ENCODE results near the gene PPP6R3. TPM values are rescaled to one million over a fixed set of nuclear protein-coding genes. Genes with fewer than 3 reads are reported as not detected.

The PPP6R3 gene
- total and polyA plus RNA-seq, 10 of the 15 experiments (the other 5 are each of a cell fraction or from before 2014, with no cell fraction given): 12.4 to 123 (median 74.1) TPM

GRCh38 chr11:68436985-68437926, 23.3 kb upstream of the PPP6R3 start:
- H3K4me1 ChIP-seq (ENCODE audit: control insufficient read depth, insufficient read depth, low read length): peaks cover 5% of the 10 kb centered on the region; the same call in 1 of the 2 replicates
- no peak for FAIRE-seq
- no TSS peak for BruUV-seq (replicated peaks)
- no peaks in the 10 kb centered on the region for H3K9me3 ChIP-seq (replicated peaks; ENCODE audit: control insufficient read depth, insufficient read depth, low read length)
- ChIA-PET CTCF (no interaction called here), RAD21 (ENCODE audit: unreplicated experiment) (no interaction called here), POLR2A (no interaction called here), SMC1A (ENCODE audit: uncharacterized antibody, unreplicated experiment) (no interaction called here)
- no peak overlapping the region for H3K4me2 ChIP-seq (ENCODE audit: control insufficient read depth, insufficient read depth)
- H2AFZ ChIP-seq (ENCODE audit: control insufficient read depth, low read depth, low read length): no peak overlapping the region
- in situ Hi-C loops (cut with MboI): no loop called here
- peaks cover 0 to 12% of the 10 kb centered on the region in 2 experiments; a peak in 3 of 4 replicates for H3K36me3 ChIP-seq (ENCODE audit: control insufficient read depth in 2 of 2, insufficient read depth in 2 of 2, low read length in 1 of 2)
- H3K79me2 ChIP-seq (ENCODE audit: control insufficient read depth, insufficient read depth, low read length): no peaks in the 10 kb centered on the region
- no peaks in the 10 kb centered on the region for H3K27me3 ChIP-seq (replicated peaks in 1 of 2; ENCODE audit: control insufficient read depth in 2 of 2, insufficient read depth in 2 of 2, low read length in 1 of 2)
- TF ChIP-seq JUNB (IDR thresholded peaks at IDR 0.05): no peak
- no peak for TF ChIP-seq ZZZ3 (IDR thresholded peaks at IDR 0.05; ENCODE audit: control insufficient read depth, insufficient read length, low read depth)
- no peak for TF ChIP-seq SIN3A (IDR thresholded peaks at IDR 0.05; ENCODE audit: low read depth, low read length)
- no peak for TF ChIP-seq GATAD2B (conservative IDR thresholded peaks at IDR 0.05; ENCODE audit: low read depth)
- no peak for TF ChIP-seq ETV6 (conservative IDR thresholded peaks at IDR 0.05 in 1 of 2, IDR thresholded peaks at IDR 0.05 in 1 of 2; ENCODE audit: borderline replicate concordance in 1 of 2, low read depth in 1 of 2)
- no peak for TF ChIP-seq TCF7 (IDR thresholded peaks at IDR 0.05; ENCODE audit: borderline replicate concordance)
- no peak for TF ChIP-seq FOS (IDR thresholded peaks at IDR 0.05; ENCODE audit: borderline replicate concordance, extremely low read depth, insufficient read length)
- TF ChIP-seq IRF3 (IDR thresholded peaks at IDR 0.05): no peak
- TF ChIP-seq CUX1 (IDR thresholded peaks at IDR 0.05; ENCODE audit: insufficient replicate concordance, low read depth, low read length): no peak
- TF ChIP-seq SRF (IDR thresholded peaks at IDR 0.05; ENCODE audit: low read depth in 2 of 2, low read length in 2 of 2): no peak
- TF ChIP-seq IKZF2 (IDR thresholded peaks at IDR 0.05): no peak
- no peak for TF ChIP-seq SIX5 (IDR thresholded peaks at IDR 0.05; ENCODE audit: low read depth, low read length, severe bottlenecking)
- TF ChIP-seq ZNF24 (IDR thresholded peaks at IDR 0.05): no peak
- TF ChIP-seq RB1 (IDR thresholded peaks at IDR 0.05; ENCODE audit: borderline replicate concordance): no peak
- no peak for TF ChIP-seq ZNF274 (IDR thresholded peaks at IDR 0.05; ENCODE audit: insufficient read depth, insufficient read length)
- ATAC-seq: no peak
- H3K27ac ChIP-seq (ENCODE audit: control insufficient read depth, insufficient read depth): no peak overlapping the region
- intact Hi-C loops (cut with micrococcal nuclease; ENCODE audit: unreplicated experiment): no loop called here
- WGBS (ENCODE audit: insufficient coverage, insufficient replicate concordance, low lambda C conversion rate, missing lambda C conversion rate): 73% methylated on average over 34 of the region's 34 CpGs
- H3K9ac ChIP-seq (ENCODE audit: control insufficient read depth, insufficient read depth, low read length): no peak overlapping the region
- no peak overlapping the region for H3K4me3 ChIP-seq
- no peak for DNase-seq (ENCODE audit: low read depth, low spot score)
- no peaks in the 10 kb centered on the region for H4K20me1 ChIP-seq (ENCODE audit: control insufficient read depth, insufficient read depth)
